GM18520 (cell line): ENCODE data around the gene ZDHHC7.
"Not testable (repeated sequence)": the region's sequence is repeated elsewhere in the genome, so short reads cannot be mapped to it uniquely, and the experiment has no call there.

Source experiments
- ATAC-seq: cut with Tn5 transposase; IDR thresholded peaks from one replicate; pipeline ENCODE4 v1.9.1; 2021; ENCODE audit not compliant: unreplicated experiment

The ZDHHC7 gene

DNA sequence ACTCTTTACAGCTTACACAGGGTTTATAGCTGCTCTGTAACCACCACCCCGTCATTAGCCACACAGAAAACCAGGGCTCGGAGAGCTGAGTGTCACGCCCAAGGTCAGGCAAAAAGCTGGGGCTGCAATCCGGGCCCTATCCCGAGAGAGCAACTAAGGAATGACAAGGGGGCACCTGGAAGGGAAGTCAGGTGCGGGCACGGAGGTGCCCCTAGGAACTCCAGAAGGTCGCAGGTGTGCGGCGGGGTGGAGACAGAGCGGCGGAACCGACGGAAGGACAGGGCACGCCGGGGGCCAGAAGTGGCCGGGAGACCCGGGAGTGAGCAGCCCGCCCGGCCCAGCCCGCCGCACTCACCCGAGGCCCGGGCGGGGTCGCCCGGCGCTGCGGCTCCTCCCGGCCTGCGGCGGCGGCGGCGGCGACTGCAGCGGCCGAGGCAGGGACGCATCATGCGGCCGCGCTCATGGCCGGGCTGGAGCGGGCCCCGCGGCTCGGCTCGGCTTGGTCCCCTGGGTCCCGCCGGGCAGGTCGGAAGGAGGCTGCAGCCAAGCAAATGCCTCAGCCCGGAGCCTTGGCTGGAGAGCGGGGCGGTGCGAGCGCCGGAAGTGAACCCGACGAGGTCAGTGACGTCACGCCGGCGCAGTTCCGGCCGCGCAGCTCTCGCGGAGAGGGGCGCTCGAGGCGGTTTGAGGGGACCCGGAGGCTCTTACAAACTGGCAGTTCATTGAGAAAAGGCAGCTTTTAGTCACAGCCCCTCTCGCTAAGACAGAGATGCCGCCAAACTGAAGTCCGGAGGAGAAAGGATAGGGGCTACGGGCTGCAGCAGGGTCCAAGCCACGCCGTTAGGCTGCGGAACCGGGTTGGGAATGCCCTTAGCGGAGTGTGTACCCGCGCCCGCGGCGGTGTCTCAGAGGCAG, at the start of gene ZDHHC7:
Gene ZDHHC7 (minus strand): TSS at position 605 of the 915 bp plus-strand sequence. CDS start 20,917 bp downstream, outside the sequence.
- peak; percentile 85 for ATAC-seq

- ATAC-seq: no peak
Measured at GRCh38 chr16:85058909-85059308, 47.6 kb upstream of the ZDHHC7 start.

DNA sequence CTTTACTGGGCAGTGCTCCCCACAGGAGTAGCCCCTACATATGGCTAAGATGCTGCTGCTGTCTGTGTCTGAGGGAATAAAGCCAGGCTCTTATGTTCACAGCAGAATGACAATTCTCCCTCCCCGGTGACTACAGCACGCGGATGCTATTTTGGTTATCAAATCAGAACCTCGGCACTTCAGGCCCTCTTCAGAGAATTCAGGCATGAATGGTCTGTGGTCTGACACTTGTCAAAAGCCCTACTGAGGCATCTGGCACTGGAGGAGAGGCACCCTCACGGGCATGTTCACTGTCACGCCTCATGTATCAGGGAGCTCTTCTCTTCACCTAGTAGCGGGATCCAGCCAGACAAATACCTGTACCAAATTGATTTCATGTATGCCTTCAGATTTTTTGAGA, 46.6 kb upstream of the ZDHHC7 start:
- ATAC-seq: no peak

- ATAC-seq: no peak
Measured at GRCh38 chr16:85057212-85057889, 46.0 kb upstream of the ZDHHC7 start.

- no peak for ATAC-seq
Measured at GRCh38 chr16:85056211-85056748, 44.9 kb upstream of the ZDHHC7 start.

- peak; percentile 76 for ATAC-seq
Measured at GRCh38 chr16:85055493-85056210, 44.3 kb upstream of the ZDHHC7 start.

- no peak for ATAC-seq
Measured at GRCh38 chr16:85054948-85055492, 43.7 kb upstream of the ZDHHC7 start.

DNA sequence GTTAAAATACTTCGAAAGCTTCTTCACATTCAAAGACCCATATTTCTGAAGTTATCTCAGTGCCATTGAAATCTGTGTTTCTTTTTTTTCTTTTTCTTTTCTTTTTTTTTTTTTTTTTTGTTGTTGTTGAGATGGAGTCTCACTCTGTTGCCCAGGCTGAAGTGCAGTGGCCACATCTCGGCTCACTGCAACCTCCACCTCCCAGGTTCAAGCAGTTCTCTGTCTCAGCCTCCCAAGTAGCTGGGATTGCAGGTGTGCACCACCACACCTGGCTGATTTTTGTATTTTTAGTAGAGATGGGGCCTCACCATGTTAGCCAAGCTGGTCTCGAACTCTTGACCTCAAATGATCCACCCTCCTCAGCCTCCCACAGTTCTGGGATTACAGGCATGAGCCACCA, 43.0 kb upstream of the ZDHHC7 start:
- ATAC-seq: not testable (repeated sequence)

DNA sequence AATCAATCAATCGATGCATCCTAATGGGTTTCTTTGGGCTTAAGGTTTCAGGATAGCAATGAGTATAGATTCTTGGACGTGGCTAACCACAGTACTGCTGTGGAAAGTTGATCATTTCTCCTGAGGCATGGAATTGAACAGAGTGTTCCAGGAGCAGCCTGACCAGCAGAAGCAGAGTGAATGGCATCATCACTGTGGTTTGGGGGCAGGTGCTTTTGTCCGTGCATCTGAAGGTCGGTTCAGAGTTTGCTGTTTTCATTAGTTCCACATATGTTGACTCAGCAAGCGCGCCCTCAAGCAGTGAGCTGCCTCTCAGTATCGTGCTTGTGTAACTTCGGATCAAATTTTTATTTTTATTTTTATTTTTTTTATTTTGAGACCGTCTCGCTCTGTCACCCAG, 41.2 kb upstream of the ZDHHC7 start:
- ATAC-seq: no peak

GRCh38 chr16:85051683-85052082, 40.3 kb upstream of the ZDHHC7 start:
- no peak for ATAC-seq

DNA sequence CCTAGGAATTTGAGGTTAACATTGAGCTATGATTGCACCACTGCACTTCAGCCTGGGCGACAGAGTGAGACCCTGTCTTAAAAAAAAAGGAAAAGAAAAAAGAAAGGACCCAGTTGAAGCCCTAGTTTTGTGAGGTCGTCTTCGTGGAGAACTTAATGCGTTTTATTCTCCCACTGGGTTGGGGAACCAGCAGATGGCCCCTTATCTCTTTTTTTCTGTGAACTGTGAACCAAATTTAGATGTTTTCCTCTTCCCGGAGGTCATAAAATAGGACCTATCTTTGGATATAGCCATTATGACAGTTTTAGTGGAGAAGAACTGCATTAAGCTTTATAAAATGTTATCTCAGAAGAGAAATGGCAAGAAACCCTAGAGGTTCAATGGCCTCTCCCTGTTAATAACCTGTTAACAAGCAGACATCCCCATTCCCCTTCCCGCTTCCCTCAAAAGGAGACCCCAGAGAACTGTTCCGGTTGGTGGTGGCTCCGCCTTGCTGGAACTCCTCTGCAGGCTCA, 39.8 kb upstream of the ZDHHC7 start:
- ATAC-seq: no peak

GRCh38 chr16:85049706-85050305, 38.5 kb upstream of the ZDHHC7 start:
- ATAC-seq: no peak

DNA sequence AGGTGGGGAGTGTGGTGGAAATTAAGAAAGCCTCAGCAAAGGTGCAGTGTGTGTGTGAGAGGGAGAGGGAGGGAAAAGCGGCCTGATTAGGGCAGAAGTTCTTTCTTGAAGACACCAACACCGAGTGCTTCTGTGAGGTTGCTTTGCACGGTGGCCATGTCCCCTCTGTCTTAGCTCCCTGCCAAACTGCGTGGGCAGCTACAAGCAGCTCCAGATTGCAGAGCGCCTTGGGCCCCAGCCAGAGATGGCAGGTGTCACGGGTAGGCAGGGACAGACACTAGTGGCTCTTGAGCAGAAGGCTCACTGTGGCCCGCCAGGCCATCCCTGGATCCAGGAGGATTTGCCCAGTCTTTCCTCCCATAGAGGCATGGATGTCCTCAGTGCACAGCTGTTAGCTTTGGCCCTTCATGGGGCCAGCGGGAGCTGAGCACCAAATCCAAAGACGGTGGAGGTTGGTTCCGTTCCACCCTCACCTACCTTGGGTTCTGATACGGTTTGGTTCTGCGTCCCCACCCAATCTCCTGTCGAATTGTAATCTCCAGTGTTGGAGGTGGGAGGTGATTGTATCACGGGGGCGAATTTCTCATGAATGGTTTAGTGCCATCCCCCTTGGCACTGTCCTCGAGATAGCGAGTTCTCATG, 37.7 kb upstream of the ZDHHC7 start:
- no peak for ATAC-seq

DNA sequence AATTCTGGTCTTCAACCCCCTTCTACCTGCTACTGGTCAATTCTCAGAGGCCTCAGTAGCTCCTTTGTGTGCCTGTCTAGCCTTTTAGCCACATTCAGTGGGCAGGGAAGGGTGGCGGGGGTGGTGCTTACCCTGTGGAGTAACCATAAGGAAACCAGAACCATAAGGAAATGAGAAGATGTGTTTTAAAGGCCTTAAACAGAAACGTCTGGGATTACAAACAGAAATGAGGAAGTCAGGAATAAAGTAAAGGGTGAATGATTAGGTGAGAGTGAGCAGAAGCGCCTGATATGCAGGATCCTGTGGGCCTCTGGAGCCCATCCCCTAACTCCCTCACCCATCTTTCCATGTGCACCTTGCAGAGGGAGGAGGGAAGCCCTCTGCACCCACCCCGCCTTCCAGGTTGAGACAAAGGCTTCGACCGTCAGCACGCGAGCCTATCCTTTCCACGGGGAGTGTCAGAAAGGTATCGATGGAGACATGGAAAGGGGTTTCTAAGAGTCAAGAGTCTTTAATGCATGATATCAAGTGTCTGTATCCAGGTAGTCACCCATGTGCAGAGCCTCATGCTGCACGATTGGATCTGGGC, 36.6 kb upstream of the ZDHHC7 start:
- ATAC-seq: no peak

DNA sequence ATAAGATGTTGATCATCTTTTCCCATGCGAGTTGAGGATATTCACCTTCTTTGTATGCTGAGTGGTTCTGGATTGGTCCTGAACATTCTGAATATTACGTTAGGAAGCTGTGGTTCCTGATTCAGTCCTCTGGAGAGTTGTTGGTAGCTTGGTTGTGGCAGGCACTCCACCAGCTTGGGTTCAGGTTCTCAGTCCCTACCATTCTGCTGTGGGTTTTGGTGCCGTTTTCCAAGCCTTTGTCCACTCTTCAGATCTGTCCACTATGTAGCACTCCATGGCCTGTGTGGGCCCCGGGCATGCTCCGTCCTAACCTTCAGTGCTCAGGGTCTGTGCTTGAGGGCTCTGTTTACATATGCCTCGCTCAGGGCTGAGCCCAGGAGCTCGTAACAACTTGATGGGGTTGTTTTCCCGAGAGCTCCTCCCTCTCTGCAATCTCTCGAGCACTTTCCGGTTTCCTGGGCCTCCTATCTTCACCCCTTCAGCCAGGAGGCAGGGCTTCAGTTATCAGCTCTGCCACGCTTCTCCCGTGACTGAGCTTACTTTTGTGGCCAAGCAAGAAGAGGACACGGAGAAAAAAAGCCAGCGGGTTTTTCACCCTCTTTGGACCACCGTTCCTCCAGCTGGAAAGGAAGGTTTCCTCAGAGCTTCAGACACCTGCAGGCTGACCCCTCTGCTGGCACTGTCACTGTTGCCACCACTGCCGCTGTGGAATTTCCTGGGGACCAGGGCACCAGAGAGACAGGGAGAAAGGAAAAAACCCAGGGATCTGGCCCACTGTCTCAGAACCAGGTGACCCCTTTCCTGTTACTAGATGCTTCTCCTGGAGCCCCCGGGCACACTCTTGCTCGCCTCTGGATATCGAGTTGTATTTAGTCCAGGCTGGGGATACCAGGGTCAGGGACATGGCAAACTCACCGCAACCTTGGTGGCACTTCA, 35.9 kb upstream of the ZDHHC7 start:
- ATAC-seq: no peak

GRCh38 chr16:85046472-85046916, 35.2 kb upstream of the ZDHHC7 start:
- ATAC-seq: no peak

- no peak for ATAC-seq
Measured at GRCh38 chr16:85045641-85046471, 34.5 kb upstream of the ZDHHC7 start.
